Psoas muscle (tissue), 8 donors: Measurements from ENCODE around the gene KRABD2. TPM values are rescaled to one million over a fixed set of nuclear protein-coding genes. Genes with fewer than 3 reads are reported as not detected.

Experiments used
- ATAC-seq, 4 donors: fragments of 200-7000 bp; cut with Tn5 transposase; one replicate each; pipeline ENCODE4 v1.9.1; 2020; ENCODE audit warnings: moderate library complexity in 3 of 4, mild to moderate bottlenecking in 2 of 4
- DNase-seq, 2 donors: peaks; one replicate each; pipeline ENCODE4 v3.0.0-alpha.2; 2020
- H3K27ac ChIP-seq: fragments of 200-600 bp; one replicate; pipeline ENCODE4 v1.8.0; 2022
- H3K27me3 ChIP-seq, 3 donors: fragments of 200-600 bp in 1 of 3; one replicate each; pipeline versions ENCODE4 v1.6.1 to v1.8.0; 2013 to 2022; ENCODE audit warnings: low read length in 2 of 3, mild to moderate bottlenecking in 2 of 3, moderate library complexity in 1 of 3; ENCODE audit not compliant: insufficient read depth in 3 of 3
- H3K36me3 ChIP-seq, 2 donors: fragments of 200-600 bp in 1 of 2; one replicate each; pipeline versions ENCODE4 v1.6.1 to v1.8.0; 2013 to 2022; ENCODE audit warnings: low read depth in 1 of 2, mild to moderate bottlenecking in 1 of 2, moderate library complexity in 1 of 2; ENCODE audit not compliant: insufficient read depth in 1 of 2
- H3K4me1 ChIP-seq: fragments of 200-600 bp; one replicate; pipeline ENCODE4 v1.8.0; 2022
- H3K4me3 ChIP-seq: fragments of 200-600 bp; one replicate; pipeline ENCODE4 v1.8.0; 2022; ENCODE audit warnings: mild to moderate bottlenecking
- H3K9me3 ChIP-seq: fragments of 200-600 bp; one replicate; pipeline ENCODE4 v1.8.0; 2022
- WGBS, 3 donors: extraction: QIAGEN DNeasy Blood & Tissue Kit; methylation state at CpG; one replicate each; pipeline versions ENCODE4 v1.1.6 to v1.1.7; 2013; 5-methylcytosine and 5-hydroxymethylcytosine counted together
- intact Hi-C, 2 donors: fragments of 100-400 bp; cut with DNase I; formaldehyde crosslinking; loops; one replicate each; pipeline versions ENCODE4 v1.11.0 to v1.14.2; 2022
- polyA plus RNA-seq, 3 donors: library from polyadenylated mRNA; stranded (reverse); fragments of 200-250 nt; gene quantifications; one replicate each; pipeline ENCODE4 v1.2.3, GENCODE V29; 2013
- total RNA-seq, 4 donors: library from RNA; stranded (reverse); fragmentation: NEBNext Ultra II Directional in 2 of 4; extraction: Animal tissue kit (Norgen Biotek cat#: 25700) in 2 of 4; gene quantifications; one replicate each; pipeline versions ENCODE4 v1.2.1 to v1.2.4, GENCODE V29; 2021 to 2023
- TF ChIP-seq, protein P1 (sequence below): fragments of 200-600 bp; IDR thresholded peaks from one replicate; pipeline ENCODE4 v1.8.0; 2022; ENCODE audit warnings: antibody characterized with exemption
- donor health status: healthy with polysubstance abuse.
- donor health status: DM: no; HTN: no; CAD: no; lungs with moderate emphysema.
- donor health status: Bipolar disorder and iron deficiency.
- donor health status: healthy.
- donor health status: DM: yes; HTN: yes; CAD: no.
- donor health status: DM: no; HTN: no; CAD: no.
- donor health status: DM: no; HTN: no; CAD: no.
- donor health status: DM: yes; HTN: yes; CAD: no.

KRABD2 gene

GRCh38 chr17:8333281-8333680 is 43.2 kb downstream of the KRABD2 start:
- Histone ChIP-seq H3K27me3 (peaks cover 0 to 10% (median 2%) of the 10 kb centered on the region in 3 donors), H3K9me3 (no peaks in the 10 kb centered on the region), H3K4me1 (no peaks in the 10 kb centered on the region), H3K27ac (no peak overlapping the region), H3K4me3 (no peak overlapping the region), H3K36me3 (no peaks in the 10 kb centered on the region)
- TF ChIP-seq, protein P1, sequence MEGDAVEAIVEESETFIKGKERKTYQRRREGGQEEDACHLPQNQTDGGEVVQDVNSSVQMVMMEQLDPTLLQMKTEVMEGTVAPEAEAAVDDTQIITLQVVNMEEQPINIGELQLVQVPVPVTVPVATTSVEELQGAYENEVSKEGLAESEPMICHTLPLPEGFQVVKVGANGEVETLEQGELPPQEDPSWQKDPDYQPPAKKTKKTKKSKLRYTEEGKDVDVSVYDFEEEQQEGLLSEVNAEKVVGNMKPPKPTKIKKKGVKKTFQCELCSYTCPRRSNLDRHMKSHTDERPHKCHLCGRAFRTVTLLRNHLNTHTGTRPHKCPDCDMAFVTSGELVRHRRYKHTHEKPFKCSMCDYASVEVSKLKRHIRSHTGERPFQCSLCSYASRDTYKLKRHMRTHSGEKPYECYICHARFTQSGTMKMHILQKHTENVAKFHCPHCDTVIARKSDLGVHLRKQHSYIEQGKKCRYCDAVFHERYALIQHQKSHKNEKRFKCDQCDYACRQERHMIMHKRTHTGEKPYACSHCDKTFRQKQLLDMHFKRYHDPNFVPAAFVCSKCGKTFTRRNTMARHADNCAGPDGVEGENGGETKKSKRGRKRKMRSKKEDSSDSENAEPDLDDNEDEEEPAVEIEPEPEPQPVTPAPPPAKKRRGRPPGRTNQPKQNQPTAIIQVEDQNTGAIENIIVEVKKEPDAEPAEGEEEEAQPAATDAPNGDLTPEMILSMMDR: no peak
- WGBS, 3 donors: 85 to 89% (median 89%) methylated on average over 4 of the region's 4 CpGs
- DNase-seq (no peak), ATAC-seq (peak in 1 of 4 donors; percentile 48)
- intact Hi-C loops: no loop called here

- peak; percentile 69 to 91 (median 76) for ATAC-seq
- Histone ChIP-seq H3K4me3 (no peak overlapping the region), H3K27me3 (peaks cover 0 to 11% (median 2%) of the 10 kb centered on the region in 3 donors), H3K36me3 (no peaks in the 10 kb centered on the region), H3K9me3 (no peaks in the 10 kb centered on the region), H3K4me1 (no peaks in the 10 kb centered on the region), H3K27ac (no peak overlapping the region)
- intact Hi-C loops: no loop called here
- 20 to 23% (median 20%) methylated on average over 5 of the region's 5 CpGs for WGBS, 3 donors
- TF ChIP-seq, protein P1: no peak
- DNase-seq: no peak
These were observed 43.8 kb downstream of the KRABD2 start for GRCh38 chr17:8332688-8333087.

DNA sequence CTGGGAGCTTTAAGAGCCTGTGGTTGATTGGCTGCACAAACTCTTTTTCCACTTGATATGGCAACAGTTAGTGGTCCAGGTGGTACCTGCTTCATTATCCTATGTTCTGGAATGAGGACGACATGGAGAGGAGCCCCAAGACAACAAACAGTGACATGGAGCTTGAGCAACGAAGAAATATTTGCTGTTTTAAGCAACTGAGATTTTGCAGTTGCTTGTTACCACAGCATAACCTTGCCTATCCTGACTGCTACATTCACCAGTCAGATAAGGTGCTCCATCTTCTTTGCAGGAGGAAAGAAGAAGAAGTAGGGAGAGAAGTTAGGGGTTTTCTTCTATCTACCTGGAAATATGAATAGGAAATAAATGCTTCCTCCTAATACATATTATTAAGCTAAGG is 44.4 kb downstream of the KRABD2 start:
- TF ChIP-seq, protein P1: no peak
- DNase-seq: no peak
- H3K4me3 ChIP-seq: no peak overlapping the region
- WGBS, 3 donors: 88 to 92% (median 92%) methylated on average over 2 of the region's 2 CpGs
- H3K27me3 ChIP-seq: peaks cover 0 to 17% (median 3%) of the 10 kb centered on the region in 3 donors
- H3K27ac ChIP-seq: no peak overlapping the region
- H3K9me3 ChIP-seq: no peaks in the 10 kb centered on the region
- no peak for ATAC-seq
- H3K36me3 ChIP-seq: no peaks in the 10 kb centered on the region
- no peaks in the 10 kb centered on the region for H3K4me1 ChIP-seq
- intact Hi-C loops: no loop called here

- DNase-seq: no peak
- H3K4me3 ChIP-seq: peak overlapping the region; percentile 69
- H3K4me1 ChIP-seq: no peaks in the 10 kb centered on the region
- H3K27ac ChIP-seq: peak overlapping the region; percentile 55
- TF ChIP-seq, protein P1: no peak
- peaks cover 0 to 30% (median 6%) of the 10 kb centered on the region in 3 donors for H3K27me3 ChIP-seq
- no peaks in the 10 kb centered on the region for H3K9me3 ChIP-seq
- ATAC-seq: peak; percentile 19 to 40 (median 32)
- intact Hi-C loops: no loop called here
- H3K36me3 ChIP-seq: no peaks in the 10 kb centered on the region
- WGBS, 3 donors: 8 to 13% (median 9%) methylated on average over 22 to 25 of the region's 25 CpGs
These were observed 49.2 kb downstream of the KRABD2 start for GRCh38 chr17:8327303-8327649.

Other genes with a start within 250 kb of the KRABD2 start
- 100 to 1,000 TPM in 3 of 4 donors, 10 to 100 TPM in 1; 48.9 to 278 (median 166) TPM for gene PER1, start 224.3 kb downstream of the KRABD2 start, total RNA-seq
- gene PER1, start 224.3 kb downstream of the KRABD2 start, polyA plus RNA-seq: 100 to 1,000 TPM; 133 to 173 (median 145) TPM
- 10 to 100 TPM; 39.7 to 59.2 (median 49.8) TPM for gene VAMP2, start 213.8 kb downstream of the KRABD2 start, total RNA-seq
- 10 to 100 TPM; 33.2 to 49.5 (median 35.2) TPM for gene VAMP2, start 213.8 kb downstream of the KRABD2 start, polyA plus RNA-seq
- gene TMEM107, start 200.3 kb downstream of the KRABD2 start, total RNA-seq: 1 to 10 TPM; 1.2 to 4.7 (median 2.9) TPM
- 1 to 10 TPM; 1.5 to 1.9 (median 1.8) TPM for gene TMEM107, start 200.3 kb downstream of the KRABD2 start, polyA plus RNA-seq
- gene BORCS6, start 186.5 kb downstream of the KRABD2 start, total RNA-seq: 10 to 100 TPM in 1 of 4 donors, 1 to 10 TPM in 3; 8.8 to 11.2 (median 9.7) TPM
- 10 to 100 TPM; 12.2 to 19.3 (median 13.7) TPM for gene BORCS6, start 186.5 kb downstream of the KRABD2 start, polyA plus RNA-seq
- 1 to 10 TPM in 1 of 4 donors, not detected in 3; 1.1 TPM for gene AURKB, start 166.1 kb downstream of the KRABD2 start, total RNA-seq
- under 1 TPM in 1 of 3 donors, not detected in 2; 0.39 TPM for gene AURKB, start 166.1 kb downstream of the KRABD2 start, polyA plus RNA-seq
- 10 to 100 TPM; 11.0 to 19.6 (median 13.7) TPM for gene CTC1, start 128.6 kb downstream of the KRABD2 start, total RNA-seq
- gene CTC1, start 128.6 kb downstream of the KRABD2 start, polyA plus RNA-seq: 1 to 10 TPM; 2.7 to 6.3 (median 4.6) TPM
- gene PFAS, start 127.4 kb downstream of the KRABD2 start, total RNA-seq: 10 to 100 TPM; 10.7 to 15.6 (median 13.3) TPM
- gene PFAS, start 127.4 kb downstream of the KRABD2 start, polyA plus RNA-seq: 10 to 100 TPM in 1 of 3 donors, 1 to 10 TPM in 2; 4.9 to 10.0 (median 7.5) TPM
- gene RANGRF, start 88.0 kb downstream of the KRABD2 start, total RNA-seq: 10 to 100 TPM in 3 of 4 donors, 1 to 10 TPM in 1; 9.0 to 16.3 (median 11.7) TPM
- 10 to 100 TPM; 17.8 to 24.3 (median 22.1) TPM for gene RANGRF, start 88.0 kb downstream of the KRABD2 start, polyA plus RNA-seq
- 1 to 10 TPM in 3 of 4 donors, under 1 TPM in 1; 0.69 to 2.5 (median 1.5) TPM for gene SLC25A35, start 81.3 kb downstream of the KRABD2 start, total RNA-seq
- gene SLC25A35, start 81.3 kb downstream of the KRABD2 start, polyA plus RNA-seq: 1 to 10 TPM in 2 of 3 donors, under 1 TPM in 1; 0.82 to 4.2 (median 1.1) TPM
- 10 to 100 TPM in 2 of 4 donors, 1 to 10 TPM in 2; 6.2 to 13.6 (median 10.7) TPM for gene ARHGEF15, start 66.5 kb downstream of the KRABD2 start, total RNA-seq
- 10 to 100 TPM in 1 of 3 donors, 1 to 10 TPM in 2; 4.9 to 14.5 (median 5.4) TPM for gene ARHGEF15, start 66.5 kb downstream of the KRABD2 start, polyA plus RNA-seq
- not detected for gene ODF4, start 36.9 kb downstream of the KRABD2 start, total RNA-seq
- not detected for gene ODF4, start 36.9 kb downstream of the KRABD2 start, polyA plus RNA-seq
- gene RPL26, start 6.5 kb upstream of the KRABD2 start, total RNA-seq: 1,000 to 10,000 TPM in 3 of 4 donors, 100 to 1,000 TPM in 1; 994 to 1,548 (median 1,386) TPM
- 1,000 to 10,000 TPM; 2,500 to 4,614 (median 2,501) TPM for gene RPL26, start 6.5 kb upstream of the KRABD2 start, polyA plus RNA-seq
- not detected for gene RNF222, start 21.1 kb upstream of the KRABD2 start, total RNA-seq
- gene RNF222, start 21.1 kb upstream of the KRABD2 start, polyA plus RNA-seq: not detected
- gene NDEL1, start 59.2 kb upstream of the KRABD2 start, total RNA-seq: 10 to 100 TPM; 24.6 to 54.8 (median 44.7) TPM
- 10 to 100 TPM; 34.2 to 79.2 (median 37.6) TPM for gene NDEL1, start 59.2 kb upstream of the KRABD2 start, polyA plus RNA-seq